GM12878 (cell line): ENCODE measurements around the gene CMTR2. TPM values are rescaled to one million over a fixed set of nuclear protein-coding genes. Genes with fewer than 3 reads are reported as not detected.

Experiments
- ATAC-seq: fragments of 200-7000 bp; cut with Tn5 transposase; 3 replicates; pipeline ENCODE4 v1.9.1; 2020; ENCODE audit warnings: mild to moderate bottlenecking, moderate library complexity
- BruUV-seq: library from RNA; stranded (reverse); fragments of 400-500 nt; replicated peaks from 2 replicates; lab custom pipeline; 2021; lab: Mats Ljungman, UMichigan
- CTCF ChIA-PET: fragments of 300-600 bp; sonication (Branson Sonifier 250); formaldehyde crosslinking; extraction: SDS; loops from one replicate; lab custom pipeline; 2021; ENCODE audit warnings: inconsistent platforms; lab: Yijun Ruan, JAX
- POLR2A ChIA-PET: fragments of 350-600 bp; formaldehyde crosslinking; extraction: SDS; loops from one replicate; lab custom pipeline; 2021; ENCODE audit warnings: inconsistent platforms; lab: Charles Lee
- RAD21 ChIA-PET: fragments of 300-600 bp; sonication (Branson Sonifier 250); formaldehyde crosslinking; loops from one replicate; lab custom pipeline; 2023; ENCODE audit warnings: antibody characterized with exemption; ENCODE audit not compliant: unreplicated experiment; lab: Charles Lee
- SMC1A ChIA-PET: fragments of 300-600 bp; sonication (Branson Sonifier 250); formaldehyde crosslinking; loops from one replicate; lab custom pipeline; 2023; ENCODE audit not compliant: unreplicated experiment, uncharacterized antibody; lab: Charles Lee
- DNase-seq: peaks from one replicate; pipeline ENCODE4 v3.0.0-alpha.2; 2011; ENCODE audit warnings: low read depth, low spot score
- FAIRE-seq: peaks from 3 replicates; lab custom pipeline; 2011; peaks lifted over from hg19 to GRCh38; lab: Jason Lieb, UNC
- H2AFZ ChIP-seq: 2 replicates; pipeline ENCODE4 v1.6.0; 2011; ENCODE audit warnings: low read depth, low read length, control low read depth; ENCODE audit not compliant: control insufficient read depth
- H3K27ac ChIP-seq: 2 replicates; pipeline ENCODE4 v1.5.1; 2011; ENCODE audit warnings: control low read depth; ENCODE audit not compliant: control insufficient read depth, insufficient read depth
- H3K27me3 ChIP-seq, 2 experiments: replicated peaks in 1 of 2; 2 replicates each; pipeline versions ENCODE4 v1.6.0 to v1.6.1; 2011; ENCODE audit warnings: low read length in 1 of 2; ENCODE audit not compliant: control insufficient read depth in 2 of 2, insufficient read depth in 2 of 2
- H3K36me3 ChIP-seq, 2 experiments: 2 replicates each; pipeline ENCODE4 v1.5.1; 2011; ENCODE audit warnings: low read length in 1 of 2; ENCODE audit not compliant: control insufficient read depth in 2 of 2, insufficient read depth in 2 of 2
- H3K4me1 ChIP-seq: 2 replicates; pipeline ENCODE4 v1.6.1; 2011; ENCODE audit warnings: mild to moderate bottlenecking, low read length, moderate library complexity, mixed read lengths; ENCODE audit not compliant: control insufficient read depth, insufficient read depth
- H3K4me2 ChIP-seq: 2 replicates; pipeline ENCODE4 v1.6.0; 2011; ENCODE audit warnings: control low read depth; ENCODE audit not compliant: control insufficient read depth, insufficient read depth
- H3K4me3 ChIP-seq: fragments of 200-600 bp; sonication (generic); 2 replicates; pipeline ENCODE4 v1.5.1; 2016
- H3K79me2 ChIP-seq: 2 replicates; pipeline ENCODE4 v1.6.0; 2011; ENCODE audit warnings: low read length; ENCODE audit not compliant: control insufficient read depth, insufficient read depth
- H3K9ac ChIP-seq: 2 replicates; pipeline ENCODE4 v1.8.0; 2011; ENCODE audit warnings: low read length, control low read depth, mixed read lengths; ENCODE audit not compliant: control insufficient read depth, insufficient read depth
- H3K9me3 ChIP-seq: replicated peaks from 3 replicates; pipeline ENCODE4 v1.5.1; 2011; ENCODE audit warnings: mild to moderate bottlenecking, low read length; ENCODE audit not compliant: control insufficient read depth, insufficient read depth
- H4K20me1 ChIP-seq: 2 replicates; pipeline ENCODE4 v1.6.0; 2011; ENCODE audit not compliant: control insufficient read depth, insufficient read depth
- BCL11A ChIP-seq: IDR thresholded peaks from 2 replicates; pipeline ENCODE4 v1.6.1; 2011; ENCODE audit warnings: low read depth, low read length
- CEBPB ChIP-seq, 2 experiments: fragments of 150-350 bp in 1 of 2; IDR thresholded peaks; 2 replicates each; pipeline ENCODE4 v1.6.1; 2012 to 2014; ENCODE audit warnings: low read depth in 2 of 2, low read length in 2 of 2, borderline replicate concordance in 1 of 2, inconsistent platforms in 1 of 2
- FOXM1 ChIP-seq: IDR thresholded peaks from 2 replicates; pipeline ENCODE4 v1.6.1; 2012; ENCODE audit warnings: low read depth, mild to moderate bottlenecking, inconsistent platforms, low read length, moderate library complexity
- HDGF ChIP-seq: fragments of 450-650 bp; IDR thresholded peaks from 2 replicates; pipeline ENCODE4 v1.6.1; 2016; ENCODE audit warnings: antibody characterized with exemption
- POU2F2 ChIP-seq: IDR thresholded peaks from 3 replicates; pipeline ENCODE4 v1.6.1; 2011; ENCODE audit warnings: low read depth, mild to moderate bottlenecking, low read length, borderline replicate concordance
- SMARCA5 ChIP-seq: fragments of 450-650 bp; IDR thresholded peaks from 2 replicates; pipeline ENCODE4 v1.6.1; 2017; ENCODE audit warnings: mild to moderate bottlenecking
- TARDBP ChIP-seq: IDR thresholded peaks from 2 replicates; pipeline ENCODE4 v1.6.1; 2016; ENCODE audit warnings: borderline replicate concordance
- USF2 ChIP-seq: IDR thresholded peaks from 2 replicates; pipeline ENCODE4 v1.6.1; 2011; ENCODE audit warnings: low read depth, low read length, improper control_type of control experiment, borderline replicate concordance
- ZZZ3 ChIP-seq: IDR thresholded peaks from 2 replicates; pipeline ENCODE4 v1.6.1; 2011; ENCODE audit warnings: low read depth; ENCODE audit not compliant: control insufficient read depth, insufficient read length
- WGBS: methylation state at CpG from one replicate; pipeline ENCODE4 v1.1.6; 2016; ENCODE audit warnings: low lambda C conversion rate; ENCODE audit not compliant: insufficient replicate concordance, insufficient coverage; ENCODE audit errors: missing lambda C conversion rate; 5-methylcytosine and 5-hydroxymethylcytosine counted together
- in situ Hi-C: fragments of 300-500 bp; cut with MboI; formaldehyde crosslinking; loops from 9 replicates; pipeline ENCODE4 v1.14.3; 2018; ENCODE audit warnings: mixed read lengths
- intact Hi-C: fragments of 100-400 bp; cut with micrococcal nuclease; formaldehyde crosslinking; loops from one replicate; pipeline ENCODE4 v1.14.2; 2022; ENCODE audit not compliant: unreplicated experiment
- polyA plus RNA-seq, 11 experiments: library from polyadenylated mRNA; depleted of rRNA in 4 of 11; unstranded in 6 of 11; stranded (reverse) in 5 of 11; fragments of >200 nt; fragmentation: Nextera tagmentation in 4 of 11; fragmentation: Illumina TruSeq in 1 of 11; extraction: Ambion mirVana in 4 of 11; extraction: Trizol in 1 of 11; gene quantifications; 1 replicate in 1 of 11; 2 replicates in 10 of 11; pipeline versions ENCODE4 v1.2.1 to v1.2.3, GENCODE V29; 2011 to 2016; ENCODE audit warnings: inconsistent platforms in 2 of 11, missing spikeins in 2 of 11, low read depth in 1 of 11
- total RNA-seq, 4 experiments: library from RNA; depleted of rRNA in 3 of 4; stranded (reverse); fragments of >200 nt in 3 of 4; fragmentation: Illumina TruSeq in 1 of 4; extraction: Trizol in 1 of 4; gene quantifications; 2 replicates each; pipeline versions ENCODE4 v1.2.1 to v1.2.3, GENCODE V29; 2013 to 2021

CMTR2 gene
- total and polyA plus RNA-seq, 10 of the 15 experiments (the other 5 are each of a cell fraction or from before 2014, with no cell fraction given) = 6.5 to 37.0 (median 20.9) TPM

- DNase-seq = no peak
- in situ Hi-C loops = no loop called here
- H3K36me3 ChIP-seq = no peaks in the 10 kb centered on the region
- BruUV-seq = no TSS peak
- ChIA-PET SMC1A (interaction anchor here (1.0 to 2.1 kb wide), 3 partner anchors 28 to 61 kb away, joined by 3 to 7 read pairs (median 4); no protein-coding TSS in a partner anchor), CTCF (interaction anchor here (1.1 to 3.2 kb wide), 2 partner anchors 60 to 108 kb away, joined by 4 to 24 read pairs; partner anchors contain the start of gene CALB2), POLR2A (no interaction called here), RAD21 (no interaction called here)
- no peak overlapping the region for H3K4me3 ChIP-seq
- FAIRE-seq = no peak
- no peaks in the 10 kb centered on the region; a peak in 1 of 4 replicates for H3K27me3 ChIP-seq
- H3K4me2 ChIP-seq = no peak overlapping the region
- 56% methylated on average over 5 of the region's 5 CpGs for WGBS
- H3K9me3 ChIP-seq = no peaks in the 10 kb centered on the region
- H3K9ac ChIP-seq = no peak overlapping the region
- no peak for TF ChIP-seq USF2
- TF ChIP-seq POU2F2 = no peak
- no peak for TF ChIP-seq CEBPB (IDR thresholded peaks at IDR 0.05; ENCODE audit: borderline replicate concordance in 1 of 2, low read depth in 2 of 2, low read length in 2 of 2)
- TF ChIP-seq SMARCA5 = no peak
- TF ChIP-seq FOXM1 = no peak
- TF ChIP-seq BCL11A = no peak
- no peak for TF ChIP-seq ZZZ3
- no peak for TF ChIP-seq HDGF
- no peak for TF ChIP-seq TARDBP
- intact Hi-C loops = no loop called here
- ATAC-seq = no peak
- no peaks in the 10 kb centered on the region for H3K79me2 ChIP-seq
- H3K27ac ChIP-seq = no peak overlapping the region
- no peaks in the 10 kb centered on the region for H3K4me1 ChIP-seq
- no peaks in the 10 kb centered on the region for H4K20me1 ChIP-seq
- H2AFZ ChIP-seq = no peak overlapping the region
These were observed 38.6 kb downstream of the CMTR2 start for GRCh38 chr16:71250461-71251235.
